Activated CD8-positive, alpha-beta T cell treated with anti-CD3 and anti-CD28 coated beads for 36 hours (primary cell): ENCODE data around the gene MYLK. TPM values are rescaled to one million over a fixed set of nuclear protein-coding genes. Genes with fewer than 3 reads are reported as not detected.

Source experiments
- ATAC-seq: fragments of 200-7000 bp; cut with Tn5 transposase; one replicate; pipeline ENCODE4 v1.10.0; 2021; ENCODE audit warnings: mild to moderate bottlenecking, moderate library complexity
- CTCF ChIA-PET: fragments of 350-600 bp; sonication (Branson Sonifier 250); formaldehyde crosslinking; loops from one replicate; lab custom pipeline; 2021; ENCODE audit warnings: antibody characterized with exemption; lab: Charles Lee
- POLR2A ChIA-PET: fragments of 350-600 bp; sonication (Branson Sonifier 250); formaldehyde crosslinking; loops from one replicate; lab custom pipeline; 2021; ENCODE audit warnings: antibody characterized with exemption; lab: Charles Lee
- DNase-seq: peaks from one replicate; pipeline ENCODE4 v3.0.0-alpha.2; 2020
- H3K27ac Mint-ChIP-seq: one replicate; pipeline ENCODE4 v1.8.0; 2021; ENCODE audit warnings: mild to moderate bottlenecking, mixed read lengths
- H3K27me3 Mint-ChIP-seq: one replicate; pipeline ENCODE4 v1.8.0; 2021; ENCODE audit warnings: mixed read lengths
- H3K36me3 Mint-ChIP-seq: one replicate; pipeline ENCODE4 v1.8.0; 2021; ENCODE audit warnings: low read depth, mixed read lengths
- H3K4me1 Mint-ChIP-seq: one replicate; pipeline ENCODE4 v1.8.0; 2021; ENCODE audit warnings: low read depth, mixed read lengths
- H3K4me3 Mint-ChIP-seq: one replicate; pipeline ENCODE4 v1.8.0; 2021; ENCODE audit warnings: mild to moderate bottlenecking, moderate library complexity, mixed read lengths
- H3K9me3 Mint-ChIP-seq: one replicate; pipeline ENCODE4 v1.8.0; 2021; ENCODE audit warnings: mixed read lengths
- CTCF ChIP-seq: fragments of 200-600 bp; IDR thresholded peaks from one replicate; pipeline ENCODE4 v1.8.0; 2022; ENCODE audit warnings: antibody characterized with exemption, mild to moderate bottlenecking
- intact Hi-C: fragments of 100-400 bp; cut with micrococcal nuclease; formaldehyde crosslinking; loops from one replicate; pipeline ENCODE4 v1.10.0; 2022
- total RNA-seq, 2 experiments: library from RNA; stranded (reverse); gene quantifications; one replicate each; pipeline ENCODE4 v1.2.3, GENCODE V29; 2021

MYLK gene
- total RNA-seq, 2 experiments from 2014 or later, result 0.34 TPM; not detected in 1

GRCh38 chr3:123805101-123805500, 79.0 kb downstream of the MYLK start:
- TF ChIP-seq CTCF, result no peak
- H3K4me3 Mint-ChIP-seq, result no peak overlapping the region
- CTCF ChIA-PET, result no interaction called here
- no peaks in the 10 kb centered on the region for H3K4me1 Mint-ChIP-seq
- no peaks in the 10 kb centered on the region for H3K9me3 Mint-ChIP-seq
- H3K27ac Mint-ChIP-seq, result no peak overlapping the region
- no peaks in the 10 kb centered on the region for H3K36me3 Mint-ChIP-seq
- H3K27me3 Mint-ChIP-seq, result no peaks in the 10 kb centered on the region
- DNase-seq (no peak), ATAC-seq (no peak)
- POLR2A ChIA-PET, result no interaction called here
- intact Hi-C loops, result no loop called here

- DNase-seq (no peak), ATAC-seq (no peak)
- ChIA-PET CTCF (no interaction called here), POLR2A (no interaction called here)
- Mint-ChIP-seq H3K4me3 (no peak overlapping the region), H3K36me3 (no peaks in the 10 kb centered on the region), H3K9me3 (no peaks in the 10 kb centered on the region), H3K27ac (no peak overlapping the region), H3K4me1 (no peaks in the 10 kb centered on the region), H3K27me3 (no peaks in the 10 kb centered on the region)
- TF ChIP-seq CTCF, result no peak
- intact Hi-C loops, result no loop called here
Measured at GRCh38 chr3:123804676-123805075, 79.5 kb downstream of the MYLK start.

DNA sequence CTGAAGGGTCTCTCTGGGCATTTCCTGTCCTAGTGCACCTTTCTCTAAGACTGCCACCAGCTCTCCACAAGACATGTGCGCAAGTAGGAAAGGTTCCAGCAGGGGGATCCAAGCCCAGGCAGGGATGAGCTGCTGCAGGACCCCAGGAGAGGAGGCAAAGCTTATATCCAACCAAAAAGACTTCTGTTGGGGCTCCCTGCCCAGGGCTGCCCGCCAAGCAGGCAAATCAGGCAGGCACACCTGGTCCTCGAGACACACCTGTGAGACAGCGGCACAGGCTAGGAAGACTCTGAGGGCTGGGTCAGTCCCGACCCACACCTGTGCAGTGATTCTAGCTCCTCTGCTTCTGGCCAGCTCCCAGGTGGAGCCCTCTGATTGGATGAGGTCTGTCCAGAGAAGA, 80.6 kb downstream of the MYLK start:
- H3K36me3 Mint-ChIP-seq, result no peaks in the 10 kb centered on the region
- no peak overlapping the region for H3K4me3 Mint-ChIP-seq
- no peak for TF ChIP-seq CTCF
- H3K4me1 Mint-ChIP-seq, result no peaks in the 10 kb centered on the region
- intact Hi-C loops, result no loop called here
- no peaks in the 10 kb centered on the region for H3K27me3 Mint-ChIP-seq
- H3K27ac Mint-ChIP-seq, result no peak overlapping the region
- DNase-seq, result no peak
- ChIA-PET POLR2A (no interaction called here), CTCF (no interaction called here)
- H3K9me3 Mint-ChIP-seq, result no peaks in the 10 kb centered on the region
- ATAC-seq, result no peak

DNA sequence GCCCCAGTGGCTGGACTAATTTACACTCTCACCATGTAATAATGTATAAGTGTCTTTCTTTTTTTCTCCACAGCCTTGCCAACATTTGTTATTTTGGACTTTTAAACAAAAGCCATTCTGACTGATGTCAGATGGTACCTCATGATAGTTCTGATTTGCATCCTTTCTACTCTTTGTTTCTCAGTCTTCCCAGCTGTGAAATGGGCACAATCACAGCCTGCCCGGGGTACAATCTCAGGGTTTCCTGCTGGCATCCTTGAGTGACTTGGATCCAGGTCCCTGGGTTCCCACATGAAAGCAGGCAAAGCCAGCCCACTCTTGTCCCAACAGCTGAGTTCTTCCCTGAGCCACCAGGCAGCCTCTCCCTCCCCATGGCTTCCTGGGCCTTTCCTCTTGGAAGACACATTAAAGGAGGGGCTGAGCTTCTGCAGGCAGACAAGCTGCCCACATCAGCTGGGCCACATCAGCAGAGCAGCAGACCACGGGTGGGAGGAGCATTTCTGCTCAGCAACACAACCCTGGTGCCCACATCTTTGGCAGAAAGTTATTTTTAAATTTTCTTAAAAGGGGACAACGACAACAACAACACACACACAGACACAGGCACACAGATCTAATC, 82.0 kb downstream of the MYLK start:
- Mint-ChIP-seq H3K27me3 (peaks cover 1% of the 10 kb centered on the region), H3K4me3 (no peak overlapping the region), H3K27ac (no peak overlapping the region), H3K4me1 (no peaks in the 10 kb centered on the region), H3K36me3 (no peaks in the 10 kb centered on the region), H3K9me3 (no peaks in the 10 kb centered on the region)
- intact Hi-C loops, result no loop called here
- DNase-seq, result no peak
- ATAC-seq, result no peak
- ChIA-PET CTCF (no interaction called here), POLR2A (no interaction called here)
- no peak for TF ChIP-seq CTCF

DNA sequence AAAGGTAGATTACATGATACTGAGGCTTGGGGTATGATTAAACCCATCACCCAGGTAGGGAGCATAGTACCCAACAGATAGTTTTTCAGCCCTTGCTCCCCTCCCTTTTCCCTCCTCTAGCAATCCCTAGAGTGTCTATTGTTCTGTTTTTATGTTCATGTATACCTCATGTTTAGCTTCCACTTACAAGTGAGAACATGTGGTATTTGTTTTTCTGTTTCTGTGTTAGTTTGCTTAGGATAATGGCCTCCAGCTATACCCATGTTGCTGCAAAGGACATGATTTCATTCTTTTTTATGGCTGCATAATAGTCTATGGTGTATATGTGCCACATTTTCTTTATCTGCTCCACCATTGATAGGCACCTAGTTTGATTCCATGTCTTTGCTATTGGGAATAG, 82.7 kb downstream of the MYLK start:
- Mint-ChIP-seq H3K36me3 (no peaks in the 10 kb centered on the region), H3K27ac (no peak overlapping the region), H3K9me3 (no peaks in the 10 kb centered on the region), H3K27me3 (peaks cover 1% of the 10 kb centered on the region), H3K4me1 (no peaks in the 10 kb centered on the region), H3K4me3 (no peak overlapping the region)
- ChIA-PET CTCF (no interaction called here), POLR2A (no interaction called here)
- ATAC-seq (no peak), DNase-seq (no peak)
- intact Hi-C loops, result no loop called here
- TF ChIP-seq CTCF, result no peak
